Measurements from ENCODE around the gene NPPC. TPM values are rescaled to one million over a fixed set of nuclear protein-coding genes. Genes with fewer than 3 reads are reported as not detected.

Gene NPPC
- total RNA-seq, 2 donors from 2014 or later, result 0.82 to 1.1 TPM

DNA sequence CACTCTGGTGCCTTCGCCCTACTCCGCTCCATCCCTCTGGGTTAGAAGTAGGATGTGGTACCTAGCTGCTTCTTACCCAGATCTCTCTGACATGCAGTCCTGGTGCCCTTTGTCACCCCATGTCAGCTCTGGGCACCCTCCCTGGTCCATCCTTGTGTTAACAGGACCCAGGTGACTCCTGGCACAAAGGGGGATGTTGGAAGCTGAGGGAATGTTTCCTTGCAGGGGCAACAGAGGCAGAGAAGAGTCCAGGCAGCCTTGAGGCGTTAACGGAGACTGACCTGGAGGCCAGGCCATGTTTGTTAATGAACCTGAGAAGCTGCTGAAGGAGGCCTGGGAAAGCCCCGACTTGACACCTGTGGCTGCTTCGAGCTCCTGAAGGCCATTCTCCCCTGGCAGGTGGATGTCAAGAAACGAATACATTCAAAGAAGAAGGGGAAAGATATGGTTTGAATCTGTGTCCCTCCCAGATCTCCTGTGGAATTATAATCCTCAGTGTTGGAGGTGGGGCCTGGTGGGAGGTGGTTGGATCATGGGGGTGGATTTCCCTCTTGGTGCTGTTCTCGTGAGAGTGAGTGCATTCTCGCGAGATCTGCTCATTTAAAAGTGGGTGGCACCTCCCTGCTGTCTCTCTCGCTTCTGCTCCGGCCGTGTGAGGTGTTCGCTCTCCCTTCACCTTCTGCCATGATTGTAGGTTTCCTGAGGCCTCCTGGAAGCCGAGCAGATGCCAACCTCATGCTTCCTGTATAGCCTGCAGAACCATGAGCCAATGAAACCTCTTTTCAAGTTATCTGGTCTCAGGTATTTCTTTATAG is 31.4 kb downstream of the NPPC start:
- Histone ChIP-seq H3K4me1 (no peaks in the 10 kb centered on the region), H3K36me3 (no peaks in the 10 kb centered on the region), H3K27me3 (no peaks in the 10 kb centered on the region), H3K4me3 (no peak overlapping the region), H3K27ac (no peak overlapping the region), H3K9me3 (no peaks in the 10 kb centered on the region)
- no peak for DNase-seq (ENCODE audit: low spot score)
- TF ChIP-seq, protein P1, sequence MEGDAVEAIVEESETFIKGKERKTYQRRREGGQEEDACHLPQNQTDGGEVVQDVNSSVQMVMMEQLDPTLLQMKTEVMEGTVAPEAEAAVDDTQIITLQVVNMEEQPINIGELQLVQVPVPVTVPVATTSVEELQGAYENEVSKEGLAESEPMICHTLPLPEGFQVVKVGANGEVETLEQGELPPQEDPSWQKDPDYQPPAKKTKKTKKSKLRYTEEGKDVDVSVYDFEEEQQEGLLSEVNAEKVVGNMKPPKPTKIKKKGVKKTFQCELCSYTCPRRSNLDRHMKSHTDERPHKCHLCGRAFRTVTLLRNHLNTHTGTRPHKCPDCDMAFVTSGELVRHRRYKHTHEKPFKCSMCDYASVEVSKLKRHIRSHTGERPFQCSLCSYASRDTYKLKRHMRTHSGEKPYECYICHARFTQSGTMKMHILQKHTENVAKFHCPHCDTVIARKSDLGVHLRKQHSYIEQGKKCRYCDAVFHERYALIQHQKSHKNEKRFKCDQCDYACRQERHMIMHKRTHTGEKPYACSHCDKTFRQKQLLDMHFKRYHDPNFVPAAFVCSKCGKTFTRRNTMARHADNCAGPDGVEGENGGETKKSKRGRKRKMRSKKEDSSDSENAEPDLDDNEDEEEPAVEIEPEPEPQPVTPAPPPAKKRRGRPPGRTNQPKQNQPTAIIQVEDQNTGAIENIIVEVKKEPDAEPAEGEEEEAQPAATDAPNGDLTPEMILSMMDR (IDR thresholded peaks at IDR 0.05), result no peak

DNA sequence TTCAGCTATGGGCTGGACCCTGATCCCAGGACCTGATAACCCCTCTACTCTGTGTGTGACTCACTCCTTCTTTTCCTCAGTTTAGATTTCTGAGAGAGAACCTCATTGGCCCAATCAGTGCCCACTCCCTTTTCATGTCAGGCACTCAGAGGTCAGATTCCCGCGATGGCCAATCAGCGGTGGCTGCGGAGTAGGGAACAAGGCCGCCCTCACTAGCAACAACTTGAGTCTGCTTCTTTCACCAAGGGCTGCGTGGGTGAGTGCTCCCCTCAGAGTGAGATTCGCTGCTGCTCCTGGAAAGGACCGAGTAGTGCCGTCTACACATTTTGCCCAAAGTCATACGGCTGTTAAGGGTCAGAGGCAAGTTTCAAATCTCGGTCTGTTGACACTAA is 34.7 kb downstream of the NPPC start:
- Histone ChIP-seq H3K4me1 (no peaks in the 10 kb centered on the region), H3K27me3 (no peaks in the 10 kb centered on the region), H3K4me3 (no peak overlapping the region), H3K27ac (no peak overlapping the region), H3K36me3 (no peaks in the 10 kb centered on the region), H3K9me3 (no peaks in the 10 kb centered on the region)
- DNase-seq (ENCODE audit: low spot score), result no peak
- TF ChIP-seq, protein P1 (IDR thresholded peaks at IDR 0.05), result no peak

DNA sequence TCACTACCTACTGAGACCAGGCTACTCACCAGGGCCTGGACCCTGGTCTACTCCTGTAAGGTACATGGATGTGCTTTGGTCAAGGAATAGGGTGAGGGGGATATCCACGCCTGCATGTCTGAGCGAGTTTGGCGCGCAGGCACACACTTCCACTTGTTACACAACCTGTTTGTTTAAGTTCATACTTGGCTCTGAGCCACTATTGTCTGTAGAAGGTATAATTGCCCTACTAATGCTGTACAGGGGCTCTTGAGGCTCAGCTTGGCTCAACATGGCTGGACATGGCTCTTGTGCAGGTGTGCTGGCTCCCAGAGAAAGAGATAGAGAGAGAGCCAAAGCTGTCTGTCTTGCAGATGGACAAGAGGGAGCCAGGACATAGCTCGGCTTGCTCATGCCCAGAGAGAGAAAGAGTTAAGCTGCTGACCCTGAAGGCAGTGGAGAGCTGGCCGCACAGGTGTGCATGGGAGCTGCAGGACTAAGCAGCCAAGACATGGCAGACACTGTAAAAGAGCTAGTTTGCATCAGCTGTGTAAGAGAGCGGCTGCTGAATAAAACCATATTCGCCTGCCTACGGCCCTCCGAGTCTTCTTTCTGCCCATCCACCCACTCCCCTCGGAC is 35.2 kb downstream of the NPPC start:
- DNase-seq (ENCODE audit: low spot score), result no peak
- Histone ChIP-seq H3K4me1 (no peaks in the 10 kb centered on the region), H3K9me3 (peaks cover 0 to 4% of the 10 kb centered on the region in 2 donors), H3K36me3 (no peaks in the 10 kb centered on the region), H3K4me3 (no peak overlapping the region), H3K27ac (no peak overlapping the region), H3K27me3 (peaks cover 0 to 4% of the 10 kb centered on the region in 2 donors)
- TF ChIP-seq, protein P1 (IDR thresholded peaks at IDR 0.05), result no peak

DNA sequence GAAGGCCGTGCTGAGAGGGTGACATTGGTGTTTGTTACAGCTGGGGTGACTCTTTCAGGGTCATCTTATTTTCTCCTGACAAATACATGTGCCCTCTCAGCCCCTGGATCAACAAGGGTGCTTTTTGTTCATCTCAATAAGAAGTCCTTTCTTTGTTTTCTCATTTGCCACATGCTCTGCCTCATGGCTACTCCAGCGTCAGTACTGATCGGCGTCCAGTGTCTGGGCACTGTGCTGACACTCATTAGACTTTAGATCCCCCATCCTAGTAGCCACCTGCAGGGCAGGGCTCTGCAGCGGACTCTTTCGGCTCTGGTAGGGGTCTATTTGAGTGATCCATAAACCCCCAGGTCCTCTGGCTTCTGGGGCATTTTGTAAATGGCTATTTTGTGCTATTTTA is 38.4 kb downstream of the NPPC start:
- Histone ChIP-seq H3K4me3 (no peak overlapping the region), H3K9me3 (peaks cover 0 to 6% of the 10 kb centered on the region in 2 donors), H3K27me3 (peaks cover 0 to 5% of the 10 kb centered on the region in 2 donors), H3K4me1 (no peaks in the 10 kb centered on the region), H3K36me3 (no peaks in the 10 kb centered on the region), H3K27ac (no peak overlapping the region)
- TF ChIP-seq, protein P1 (IDR thresholded peaks at IDR 0.05), result no peak
- no peak for DNase-seq (ENCODE audit: low spot score)

DNA sequence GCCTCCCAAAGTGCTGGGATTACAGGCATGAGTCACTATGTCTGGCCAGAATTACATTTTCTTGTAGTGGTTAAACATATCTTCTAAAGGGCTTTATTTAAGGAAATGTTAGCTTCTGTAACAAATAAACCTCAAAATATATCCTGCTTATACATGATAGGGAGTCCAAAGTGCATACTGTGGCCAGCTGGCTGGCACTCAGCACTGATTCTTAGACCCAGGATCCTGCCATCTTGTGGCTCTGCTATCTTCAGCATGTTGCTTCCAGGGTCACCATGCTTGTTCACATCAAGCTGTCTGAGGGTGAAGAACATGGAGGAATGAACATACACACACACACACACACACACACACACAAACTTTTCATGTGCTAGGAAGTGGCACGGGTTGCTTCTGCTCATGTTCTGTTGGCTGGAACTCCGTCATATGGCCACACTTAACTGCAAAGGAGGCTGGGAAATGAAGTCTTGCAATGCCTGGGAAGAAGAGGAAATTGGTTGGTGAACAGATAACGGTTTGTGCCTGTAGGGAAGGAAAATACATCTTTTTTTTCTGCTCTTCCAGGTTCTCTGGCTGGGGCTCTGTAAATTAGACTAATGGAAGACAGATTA is 40.0 kb downstream of the NPPC start:
- Histone ChIP-seq H3K9me3 (peaks cover 0 to 6% of the 10 kb centered on the region in 2 donors), H3K27me3 (peaks cover 0 to 5% of the 10 kb centered on the region in 2 donors), H3K4me3 (no peak overlapping the region), H3K36me3 (no peaks in the 10 kb centered on the region), H3K27ac (no peak overlapping the region), H3K4me1 (no peaks in the 10 kb centered on the region)
- DNase-seq (ENCODE audit: low spot score), result no peak
- TF ChIP-seq, protein P1 (IDR thresholded peaks at IDR 0.05), result no peak

Data from right atrium auricular region (tissue), 2 donors.